ENCODE results near the gene UPF2.
"Not testable (repeated sequence)": the region's sequence is repeated elsewhere in the genome, so short reads cannot be mapped to it uniquely, and the experiment has no call there.

The UPF2 gene, protein sequence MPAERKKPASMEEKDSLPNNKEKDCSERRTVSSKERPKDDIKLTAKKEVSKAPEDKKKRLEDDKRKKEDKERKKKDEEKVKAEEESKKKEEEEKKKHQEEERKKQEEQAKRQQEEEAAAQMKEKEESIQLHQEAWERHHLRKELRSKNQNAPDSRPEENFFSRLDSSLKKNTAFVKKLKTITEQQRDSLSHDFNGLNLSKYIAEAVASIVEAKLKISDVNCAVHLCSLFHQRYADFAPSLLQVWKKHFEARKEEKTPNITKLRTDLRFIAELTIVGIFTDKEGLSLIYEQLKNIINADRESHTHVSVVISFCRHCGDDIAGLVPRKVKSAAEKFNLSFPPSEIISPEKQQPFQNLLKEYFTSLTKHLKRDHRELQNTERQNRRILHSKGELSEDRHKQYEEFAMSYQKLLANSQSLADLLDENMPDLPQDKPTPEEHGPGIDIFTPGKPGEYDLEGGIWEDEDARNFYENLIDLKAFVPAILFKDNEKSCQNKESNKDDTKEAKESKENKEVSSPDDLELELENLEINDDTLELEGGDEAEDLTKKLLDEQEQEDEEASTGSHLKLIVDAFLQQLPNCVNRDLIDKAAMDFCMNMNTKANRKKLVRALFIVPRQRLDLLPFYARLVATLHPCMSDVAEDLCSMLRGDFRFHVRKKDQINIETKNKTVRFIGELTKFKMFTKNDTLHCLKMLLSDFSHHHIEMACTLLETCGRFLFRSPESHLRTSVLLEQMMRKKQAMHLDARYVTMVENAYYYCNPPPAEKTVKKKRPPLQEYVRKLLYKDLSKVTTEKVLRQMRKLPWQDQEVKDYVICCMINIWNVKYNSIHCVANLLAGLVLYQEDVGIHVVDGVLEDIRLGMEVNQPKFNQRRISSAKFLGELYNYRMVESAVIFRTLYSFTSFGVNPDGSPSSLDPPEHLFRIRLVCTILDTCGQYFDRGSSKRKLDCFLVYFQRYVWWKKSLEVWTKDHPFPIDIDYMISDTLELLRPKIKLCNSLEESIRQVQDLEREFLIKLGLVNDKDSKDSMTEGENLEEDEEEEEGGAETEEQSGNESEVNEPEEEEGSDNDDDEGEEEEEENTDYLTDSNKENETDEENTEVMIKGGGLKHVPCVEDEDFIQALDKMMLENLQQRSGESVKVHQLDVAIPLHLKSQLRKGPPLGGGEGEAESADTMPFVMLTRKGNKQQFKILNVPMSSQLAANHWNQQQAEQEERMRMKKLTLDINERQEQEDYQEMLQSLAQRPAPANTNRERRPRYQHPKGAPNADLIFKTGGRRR

DNA sequence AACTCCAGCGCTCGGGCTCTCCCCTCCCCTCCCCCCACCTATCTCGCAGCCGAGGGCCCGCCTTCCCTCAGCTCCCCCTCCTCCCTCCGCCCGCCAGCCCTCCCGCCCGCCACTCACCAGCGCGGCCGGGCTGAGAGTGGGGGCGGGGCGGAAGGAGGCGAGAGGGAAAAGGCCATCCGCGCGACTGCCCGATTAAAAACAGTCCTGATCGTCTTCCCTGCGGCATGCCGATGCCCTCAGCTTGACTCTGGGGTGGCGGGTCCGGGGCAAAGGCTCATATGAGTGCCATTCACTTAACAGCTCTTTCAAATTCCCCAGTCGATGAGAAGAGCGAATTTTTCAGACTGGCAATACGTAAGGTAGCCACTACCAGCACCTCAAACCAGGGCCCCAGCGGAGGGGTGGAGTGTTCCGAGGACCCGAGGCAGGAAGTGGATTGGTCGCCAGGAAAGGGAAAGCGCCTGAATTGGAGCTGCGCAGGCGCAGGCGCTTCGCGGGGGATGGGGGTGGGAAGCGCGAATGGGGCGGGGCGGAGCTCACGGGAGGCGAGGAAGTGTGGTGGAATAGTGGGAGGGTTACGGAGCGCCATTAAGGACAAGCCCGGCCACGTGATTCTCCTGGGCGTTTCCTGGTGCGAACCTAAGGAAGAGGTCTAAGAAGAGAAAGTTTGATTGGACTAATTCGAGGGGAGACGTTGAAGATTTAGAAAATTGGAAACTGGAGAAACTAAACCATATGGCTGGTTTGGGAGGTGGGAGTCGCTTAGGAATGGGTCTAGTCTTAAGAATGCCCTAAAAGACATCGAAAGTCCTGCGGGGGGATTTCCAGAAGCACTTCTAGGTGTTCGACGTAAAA is at the start of gene UPF2:
Gene UPF2 (minus strand): TSS at position 13 of the 855 bp plus-strand sequence. CDS start 7,386 bp downstream, outside the sequence.
- DNase-seq: peak; percentile 99

DNA sequence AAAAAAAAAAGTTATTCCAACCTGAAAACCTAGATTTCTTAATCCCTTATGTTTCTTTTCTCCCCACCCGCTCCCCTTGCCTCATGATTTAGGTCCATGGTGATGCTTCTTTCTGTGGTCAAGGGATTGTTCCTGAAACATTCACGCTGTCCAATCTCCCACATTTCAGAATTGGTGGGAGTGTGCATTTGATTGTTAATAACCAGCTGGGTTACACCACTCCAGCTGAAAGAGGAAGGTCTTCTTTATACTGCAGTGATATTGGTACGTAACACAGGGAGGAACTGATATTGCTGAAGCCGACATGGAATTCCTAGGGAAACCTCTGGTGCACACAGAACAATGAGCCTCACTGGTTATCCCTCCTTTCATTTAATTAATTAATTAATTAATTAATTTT is 48.8 kb upstream of the UPF2 start:
- DNase-seq: no peak

DNA sequence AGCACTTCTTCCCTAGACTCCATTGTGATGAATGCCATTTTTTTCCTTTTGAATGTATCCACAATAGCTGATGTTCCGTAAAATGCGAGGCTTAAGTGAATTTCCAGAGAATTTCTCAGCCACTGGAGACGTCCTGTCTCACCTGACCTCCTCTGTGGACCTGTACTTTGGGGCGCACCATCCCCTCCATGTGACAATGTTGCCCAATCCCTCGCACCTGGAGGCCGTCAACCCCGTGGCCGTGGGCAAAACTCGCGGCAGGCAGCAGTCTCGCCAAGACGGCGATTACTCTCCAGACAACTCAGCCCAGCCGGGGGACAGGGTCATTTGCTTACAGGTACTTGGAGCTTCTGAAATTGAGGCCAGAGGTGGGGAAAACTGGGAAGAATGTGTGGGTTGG is 46.3 kb upstream of the UPF2 start:
- no peak for DNase-seq

DNA sequence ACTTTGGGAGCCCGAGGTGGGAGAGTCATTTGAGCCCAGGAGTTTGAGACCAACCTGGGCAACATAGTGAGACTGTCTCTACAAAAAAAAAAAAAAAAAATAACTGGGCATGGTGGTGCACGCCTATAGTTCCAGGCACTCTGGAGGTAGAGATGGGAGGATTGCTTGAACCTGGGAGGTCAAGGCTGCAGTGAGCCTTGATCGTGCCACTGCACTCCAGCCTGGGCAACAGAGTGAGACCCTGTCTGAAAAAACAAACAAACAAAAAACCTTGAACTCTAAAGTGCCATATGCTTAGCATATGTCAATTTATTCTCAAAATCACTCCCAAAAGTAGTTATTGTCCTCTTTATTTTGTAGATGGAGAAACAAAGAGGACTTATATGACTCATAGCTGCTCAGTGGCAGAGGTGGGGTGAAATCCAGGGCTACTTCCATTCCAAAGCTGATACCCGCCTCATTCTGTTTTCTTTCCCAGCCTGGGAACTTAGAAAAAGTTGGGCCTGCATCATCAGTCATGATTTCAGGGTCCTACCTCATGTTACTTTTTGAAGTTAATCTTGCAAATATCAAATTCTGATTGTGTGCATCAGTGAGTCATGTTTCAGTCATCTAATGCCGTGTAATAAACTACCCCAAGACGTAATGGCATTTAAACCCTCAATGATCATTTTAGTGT is 39.4 kb upstream of the UPF2 start:
- DNase-seq: peak; percentile 62

DNA sequence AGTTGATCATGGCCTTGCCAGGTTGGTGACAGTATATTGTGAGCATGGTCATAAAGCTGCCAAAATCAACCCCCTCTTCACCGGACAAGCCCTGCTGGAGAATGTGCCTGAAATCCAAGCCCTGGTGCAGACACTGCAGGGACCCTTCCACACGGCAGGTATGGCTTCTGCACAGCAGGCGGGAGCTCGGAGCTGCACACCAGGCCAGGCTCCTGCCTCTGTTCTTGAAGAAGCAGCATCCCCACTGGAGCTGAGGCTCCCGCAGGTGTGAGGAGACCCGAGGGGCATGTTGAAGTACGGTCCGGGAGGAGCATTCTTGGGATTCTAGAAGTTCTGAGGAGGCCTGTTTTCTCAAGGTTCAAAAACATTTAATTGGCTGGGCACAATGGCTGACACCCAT is 38.9 kb upstream of the UPF2 start:
- no peak for DNase-seq

DNA sequence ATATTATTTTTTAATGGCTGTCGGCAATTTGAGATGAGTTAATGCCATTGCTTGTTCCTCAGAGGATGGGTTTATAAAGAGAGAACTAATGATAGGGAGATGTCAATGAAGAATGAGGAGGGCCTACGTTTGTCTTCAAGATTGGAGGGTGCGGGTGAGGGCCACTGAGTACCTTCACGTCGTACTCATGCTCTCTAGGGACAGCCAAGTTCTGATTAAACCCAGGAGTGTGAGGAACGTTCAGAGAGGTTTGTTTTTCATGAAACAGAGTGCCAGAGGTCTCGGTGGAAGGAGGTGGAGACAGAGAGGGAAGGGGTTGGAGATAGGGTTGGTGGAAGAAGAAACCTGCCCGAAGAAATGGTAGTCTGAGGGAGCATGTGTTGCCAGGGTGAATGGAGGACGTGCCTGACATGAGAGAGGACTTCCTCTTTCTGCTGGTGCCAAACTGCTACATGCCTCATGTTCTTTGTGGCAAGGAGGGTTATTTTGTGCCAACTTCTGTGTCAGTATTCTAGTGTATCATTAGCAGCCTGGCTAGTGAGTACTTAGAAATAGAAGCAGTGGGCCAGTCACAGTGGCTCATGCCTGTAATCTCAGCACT is 35.1 kb upstream of the UPF2 start:
- no peak for DNase-seq

DNA sequence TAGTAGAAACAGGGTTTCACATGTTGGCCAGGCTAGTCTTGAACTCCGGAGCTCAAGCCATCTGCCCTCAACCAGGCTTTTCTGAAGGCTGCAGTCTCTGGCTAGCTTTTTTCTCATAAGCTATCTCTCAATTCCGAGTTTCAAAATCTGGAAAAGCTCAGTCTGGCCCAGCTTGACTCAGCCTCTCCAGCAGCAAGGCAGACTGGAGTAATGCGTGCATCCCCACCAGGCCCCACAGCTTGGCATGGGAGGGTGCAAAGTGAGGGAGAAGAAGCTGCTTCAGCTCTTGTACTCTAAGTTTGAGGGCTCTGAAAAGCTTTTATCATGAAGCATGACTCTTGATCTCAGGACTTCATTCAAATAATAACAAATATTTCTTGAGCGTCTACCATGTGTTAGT is 30.9 kb upstream of the UPF2 start:
- DNase-seq: no peak

DNA sequence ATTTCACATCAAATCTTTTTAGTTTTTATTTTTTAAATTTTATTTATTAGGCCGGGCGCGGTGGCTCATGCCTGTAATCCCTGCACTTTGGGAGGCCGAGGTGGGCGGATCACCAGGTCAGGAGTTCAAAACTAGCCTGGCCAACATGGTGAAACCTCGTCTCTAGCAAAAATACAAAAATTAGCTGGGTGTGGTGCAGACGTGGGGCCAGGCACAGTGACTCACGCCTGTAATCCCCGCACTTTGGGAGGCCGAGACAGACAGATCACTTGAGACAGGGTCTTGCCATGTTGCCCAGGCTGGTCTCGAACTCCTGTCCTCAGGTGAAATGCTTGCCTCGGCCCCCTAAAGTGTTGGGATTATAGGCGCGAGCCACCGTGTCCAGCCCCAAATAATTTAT is 28.8 kb upstream of the UPF2 start:
- DNase-seq: not testable (repeated sequence)

DNA sequence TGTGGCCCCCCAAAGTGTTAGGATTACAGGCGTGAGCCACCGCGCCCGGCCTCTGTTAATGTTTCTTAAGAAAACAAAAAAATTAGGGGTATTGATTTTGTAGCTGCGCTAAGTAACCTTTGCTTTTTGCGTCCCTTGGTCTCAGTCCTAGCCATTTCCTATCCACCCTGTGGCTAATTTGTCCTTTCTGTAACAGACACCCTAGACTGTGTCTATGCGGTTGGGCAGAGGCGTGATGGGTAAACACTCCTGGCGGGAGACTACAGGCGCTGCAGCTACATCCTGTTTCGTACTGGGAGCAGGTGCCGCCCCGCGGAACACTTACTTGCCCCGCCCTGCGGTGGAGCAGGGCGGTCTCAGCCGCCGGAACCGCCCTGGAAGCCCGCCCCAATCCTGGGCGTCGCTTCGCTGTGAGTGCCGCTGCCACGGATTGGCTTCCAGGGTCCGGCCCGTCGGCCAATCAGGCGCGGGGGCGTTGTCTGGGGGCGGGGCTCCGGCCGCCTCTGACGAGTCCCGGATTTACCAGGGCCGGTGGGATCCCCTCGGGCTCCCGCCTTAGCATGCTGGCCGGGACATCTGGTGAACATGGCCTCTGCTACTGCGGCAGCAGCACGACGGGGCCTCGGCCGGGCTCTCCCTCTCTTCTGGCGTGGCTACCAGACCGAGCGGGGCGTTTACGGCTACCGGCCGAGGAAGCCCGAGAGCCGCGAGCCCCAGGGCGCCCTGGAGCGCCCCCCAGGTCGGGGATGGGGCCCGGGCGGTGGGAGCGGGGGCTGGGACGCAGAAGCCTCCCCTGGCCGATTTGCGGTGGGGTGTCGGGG is 26.1 kb upstream of the UPF2 start, which contains the start of gene DHTKD1:
Gene DHTKD1 (plus strand): TSS at position 506 of the 821 bp plus-strand sequence. CDS start 80 bp downstream, at position 586.
- peak; percentile 99 for DNase-seq

DNA sequence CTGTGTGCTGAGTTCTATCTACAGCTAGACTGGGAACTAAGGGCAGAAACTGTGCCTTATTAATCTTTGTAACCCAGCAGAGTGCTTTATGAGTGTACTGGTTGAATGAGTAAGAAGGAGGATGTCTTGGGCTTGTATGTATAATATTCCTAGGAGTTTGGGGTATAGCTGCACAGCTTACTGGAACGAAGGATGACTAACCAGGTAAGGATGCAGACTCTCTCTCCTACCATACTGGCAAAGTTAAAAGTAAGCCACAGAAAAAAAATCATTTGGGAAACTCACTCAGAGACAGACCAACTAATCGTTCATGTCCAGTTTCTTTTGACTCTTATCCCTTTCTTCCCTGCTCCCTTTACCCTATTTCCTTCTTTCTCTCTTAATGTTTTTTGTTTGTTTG is 24.7 kb upstream of the UPF2 start:
- DNase-seq: peak; percentile 87

DNA sequence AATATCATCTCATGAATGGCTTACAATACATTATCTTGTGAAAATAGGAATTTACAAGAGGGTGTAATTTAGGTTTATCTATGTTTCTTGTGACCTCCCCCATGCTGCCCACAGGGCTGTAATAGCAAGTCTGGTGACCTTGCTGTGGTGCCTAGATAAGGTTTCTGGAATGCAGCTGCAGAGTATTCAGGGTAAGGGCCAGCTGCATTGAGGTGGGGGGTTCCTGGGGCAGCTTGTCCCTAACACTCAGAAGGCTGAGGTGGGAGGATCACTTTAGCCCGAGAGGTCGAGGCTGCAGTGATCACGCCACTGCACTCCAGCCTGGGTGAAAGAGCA is 20.8 kb upstream of the UPF2 start:
- no peak for DNase-seq

DNA sequence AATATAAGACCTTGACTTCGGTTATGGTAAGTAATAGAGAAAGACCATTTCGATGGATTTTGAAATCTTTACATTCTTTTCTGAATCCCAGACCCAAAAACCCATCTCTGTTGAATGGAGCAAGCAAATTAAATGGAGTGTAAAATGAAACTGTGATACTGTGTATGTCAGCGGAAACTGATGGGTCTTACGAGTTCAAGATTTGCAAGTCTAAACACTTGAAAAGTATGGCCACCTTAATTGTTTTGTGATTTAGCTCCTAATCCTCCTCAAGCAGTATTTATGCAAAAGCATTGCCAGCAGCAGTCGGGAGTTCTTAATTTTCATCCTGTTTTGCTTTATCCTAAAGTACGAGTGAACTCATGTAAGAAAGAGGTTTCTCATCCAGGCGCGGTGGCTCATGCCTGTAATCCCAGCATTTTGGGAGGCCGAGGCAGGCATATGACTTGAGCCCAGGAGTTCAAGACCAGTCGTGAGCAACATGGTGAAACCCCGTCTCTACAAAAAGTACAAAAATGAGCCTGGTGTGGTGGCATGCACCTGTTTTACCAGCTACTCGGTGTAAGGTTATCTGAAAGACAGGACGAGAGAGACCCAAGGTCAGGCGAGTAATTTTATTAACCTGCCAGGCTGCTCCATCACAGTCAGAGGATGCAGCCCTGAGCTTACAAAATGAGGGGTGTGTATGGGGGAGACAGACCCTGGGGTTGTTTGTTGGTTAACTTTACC is 20.3 kb upstream of the UPF2 start:
- DNase-seq: no peak

DNA sequence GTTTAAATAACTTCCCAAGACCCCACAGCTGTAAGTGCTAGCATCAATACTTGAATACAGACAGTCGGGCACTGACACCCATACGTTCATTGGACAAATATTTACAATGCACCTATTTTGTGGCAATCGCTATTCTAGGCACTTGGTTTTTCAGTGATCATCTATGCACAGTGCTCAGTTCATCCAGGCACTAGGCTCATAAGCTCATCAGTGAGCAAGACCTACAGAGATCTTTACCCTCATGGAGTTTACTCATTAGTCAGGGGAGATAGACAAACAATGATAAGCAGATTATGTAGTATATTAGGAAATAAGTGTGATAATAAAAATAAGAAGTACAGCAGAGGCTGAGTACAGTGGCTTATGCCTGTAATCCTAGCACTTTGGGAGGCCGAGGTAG is 18.5 kb upstream of the UPF2 start:
- DNase-seq: no peak

DNA sequence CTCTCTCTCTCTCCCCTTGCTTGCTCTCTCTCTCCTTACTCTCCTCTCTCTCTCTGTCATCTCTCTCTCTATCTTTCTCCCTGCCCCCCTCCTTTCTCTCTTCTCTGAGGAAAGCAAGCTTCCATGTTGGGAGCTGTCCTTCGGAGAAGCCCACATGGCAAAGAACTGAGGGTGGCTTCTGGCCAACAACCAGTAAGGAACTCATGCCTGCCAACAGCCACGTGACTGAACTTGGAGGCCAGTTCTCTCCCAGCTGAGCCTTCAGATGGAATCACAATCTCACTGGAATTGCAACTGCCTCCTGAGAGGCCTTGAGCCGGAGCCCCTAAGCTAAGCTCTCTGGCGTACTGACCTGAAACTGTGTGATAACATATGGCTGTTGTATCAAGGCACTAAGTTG is 14.1 kb upstream of the UPF2 start:
- DNase-seq: no peak

DNA sequence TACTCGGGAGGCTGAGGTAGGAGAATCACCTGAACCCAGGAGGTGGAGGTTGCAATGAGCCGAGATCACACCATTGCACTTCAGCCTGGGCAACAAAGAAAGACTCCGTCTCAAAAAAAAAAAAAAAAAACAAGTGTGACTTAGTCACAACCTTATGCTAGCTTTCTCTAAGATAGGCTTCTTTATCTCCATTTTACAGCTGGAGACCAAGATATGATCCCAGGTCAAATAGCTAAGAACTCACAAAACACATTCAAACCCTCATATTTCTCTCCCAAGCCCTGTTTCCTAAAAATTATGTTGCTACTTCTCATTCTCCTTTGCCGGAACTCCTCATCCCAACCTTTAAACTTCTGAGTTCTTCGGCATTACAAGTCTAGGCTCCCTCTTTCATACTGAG is 13.1 kb upstream of the UPF2 start:
- no peak for DNase-seq

DNA sequence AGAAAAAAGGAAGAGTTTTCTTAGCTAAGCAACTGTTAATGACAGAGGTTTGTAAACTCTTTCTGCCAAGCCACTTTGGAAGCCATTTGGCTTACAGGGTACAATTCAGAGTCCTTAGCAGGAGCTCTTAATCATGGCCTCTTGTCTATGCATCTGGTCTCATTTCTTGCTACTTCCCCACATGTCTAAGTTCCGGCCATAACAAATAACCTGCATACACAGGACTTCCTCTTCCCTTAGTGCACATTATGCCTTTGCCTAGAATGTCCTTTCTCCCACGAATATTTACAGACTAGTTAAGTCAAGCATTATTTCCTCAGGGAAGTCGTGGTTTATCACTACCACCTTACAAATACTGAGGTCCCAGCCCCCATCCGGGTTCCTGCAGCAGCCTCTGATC is 8.6 kb upstream of the UPF2 start:
- no peak for DNase-seq

DNA sequence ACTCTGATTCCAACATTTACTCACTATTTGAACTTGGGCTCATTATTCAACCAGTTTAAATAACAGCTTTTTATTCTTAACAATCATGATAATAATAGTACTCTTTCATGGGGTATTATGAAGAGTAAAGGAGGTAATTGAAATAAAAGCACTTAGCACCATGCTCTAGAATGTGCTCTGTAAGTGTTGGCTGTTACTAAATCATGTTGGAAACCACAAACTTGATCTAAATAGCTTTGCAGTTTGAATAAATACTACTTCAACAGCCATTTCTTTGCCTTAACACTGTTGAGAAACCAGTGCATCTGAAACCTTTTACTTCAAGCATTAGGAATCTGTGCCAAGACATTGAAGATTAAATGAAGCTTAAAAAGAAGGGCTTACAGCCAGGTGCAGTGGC is 7.9 kb upstream of the UPF2 start:
- no peak for DNase-seq

DNA sequence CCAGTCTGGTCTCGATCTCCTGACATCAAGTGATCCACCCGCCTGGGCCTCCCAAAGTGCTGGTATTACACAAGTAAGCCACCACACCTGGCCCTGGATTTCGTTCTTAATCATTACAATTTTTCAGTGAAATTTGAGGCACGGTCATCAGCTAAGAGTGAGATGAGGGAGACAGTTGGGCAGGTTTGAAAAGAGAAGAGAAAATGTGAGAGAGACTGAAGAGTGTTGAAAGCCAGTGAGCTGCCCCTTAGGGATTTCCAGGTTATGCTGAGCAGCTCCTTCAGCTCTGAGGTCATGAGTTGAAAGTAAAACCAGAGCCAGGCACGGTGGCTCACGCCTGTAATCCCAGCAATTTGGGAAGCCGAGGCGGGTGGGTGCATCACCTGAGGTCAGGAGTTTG is 5.9 kb upstream of the UPF2 start:
- DNase-seq: no peak

DNA sequence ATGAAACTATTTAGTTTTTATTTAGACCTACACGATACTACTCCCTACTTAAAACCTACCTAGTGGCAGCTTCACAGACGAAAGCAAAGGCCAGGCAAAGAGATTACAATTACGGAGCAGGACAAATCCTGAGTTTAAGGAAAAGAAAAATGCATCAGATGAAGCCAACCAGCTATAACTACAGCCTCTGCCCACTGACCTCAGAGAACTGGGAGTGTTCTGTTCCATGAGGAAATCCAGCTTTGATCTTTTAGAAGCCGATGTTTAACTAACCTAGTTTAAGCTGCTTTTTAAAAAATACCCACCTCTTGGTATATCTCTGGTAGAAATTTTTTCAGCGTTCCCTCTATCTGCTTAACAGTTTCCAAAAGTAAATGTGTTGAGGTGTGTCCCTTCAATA is 3.0 kb upstream of the UPF2 start:
- no peak for DNase-seq

DNA sequence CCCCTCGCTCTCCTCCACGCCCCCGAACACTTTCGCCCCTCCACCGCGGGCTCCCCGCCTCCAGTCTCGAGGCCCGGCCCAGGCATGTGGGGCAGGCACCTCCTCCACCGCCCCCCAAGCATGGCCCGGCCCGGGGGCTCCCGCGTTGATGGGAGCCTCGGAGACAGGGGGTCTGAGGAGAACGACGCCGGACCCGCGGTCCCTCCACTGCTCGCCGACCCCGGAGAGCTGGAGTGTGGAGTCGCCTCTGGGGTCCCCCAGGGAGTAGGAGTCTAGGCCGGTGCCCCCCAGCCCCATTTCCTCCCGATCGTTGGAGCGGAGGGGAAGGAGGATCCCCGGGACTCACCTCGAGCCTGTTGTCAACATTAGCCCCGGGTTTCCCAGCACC is 206 bp downstream of the UPF2 start:
- DNase-seq: peak; percentile 31

Data from EL (cell line).